ENCODE measurements around the gene IMPACT.

The IMPACT gene, protein sequence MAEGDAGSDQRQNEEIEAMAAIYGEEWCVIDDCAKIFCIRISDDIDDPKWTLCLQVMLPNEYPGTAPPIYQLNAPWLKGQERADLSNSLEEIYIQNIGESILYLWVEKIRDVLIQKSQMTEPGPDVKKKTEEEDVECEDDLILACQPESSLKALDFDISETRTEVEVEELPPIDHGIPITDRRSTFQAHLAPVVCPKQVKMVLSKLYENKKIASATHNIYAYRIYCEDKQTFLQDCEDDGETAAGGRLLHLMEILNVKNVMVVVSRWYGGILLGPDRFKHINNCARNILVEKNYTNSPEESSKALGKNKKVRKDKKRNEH

GRCh38 chr18:24426398-24427294, at the start of gene IMPACT:
Gene IMPACT (plus strand): TSS chr18:24426670. CDS start chr18:24426757, 87 bp downstream.
- peak; percentile 67 for DNase-seq

- no peak for DNase-seq
Measured at GRCh38 chr18:24378598-24378997, 47.9 kb upstream of the IMPACT start.

DNA sequence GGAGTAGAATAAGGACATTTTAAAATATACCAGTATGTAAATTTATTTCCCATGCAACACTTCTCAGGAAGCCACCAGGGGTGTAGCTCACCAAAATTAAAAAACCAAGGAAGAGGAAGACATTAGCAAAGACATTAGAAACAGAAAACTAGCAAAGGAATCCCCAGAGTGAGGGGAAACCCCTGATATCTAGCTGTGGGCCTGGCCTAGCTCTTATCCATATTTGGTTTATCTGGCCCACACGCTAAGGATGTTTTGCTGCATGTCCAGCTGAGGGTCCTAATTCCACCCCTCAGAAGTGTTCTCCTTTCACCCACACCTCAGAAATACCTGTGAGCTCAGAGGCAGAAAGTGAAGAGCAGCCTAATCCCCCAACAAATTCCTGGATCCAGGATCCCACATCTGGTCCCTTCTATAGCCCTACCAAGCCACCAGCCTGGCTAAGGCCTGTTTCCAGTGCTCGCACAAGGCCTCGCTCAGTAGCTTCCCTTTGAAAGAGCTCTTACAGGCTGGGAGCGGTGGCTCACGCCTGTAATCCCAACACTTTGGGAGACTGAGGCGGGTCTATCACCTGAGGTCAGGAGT, 46.2 kb upstream of the IMPACT start:
- DNase-seq, result no peak

DNA sequence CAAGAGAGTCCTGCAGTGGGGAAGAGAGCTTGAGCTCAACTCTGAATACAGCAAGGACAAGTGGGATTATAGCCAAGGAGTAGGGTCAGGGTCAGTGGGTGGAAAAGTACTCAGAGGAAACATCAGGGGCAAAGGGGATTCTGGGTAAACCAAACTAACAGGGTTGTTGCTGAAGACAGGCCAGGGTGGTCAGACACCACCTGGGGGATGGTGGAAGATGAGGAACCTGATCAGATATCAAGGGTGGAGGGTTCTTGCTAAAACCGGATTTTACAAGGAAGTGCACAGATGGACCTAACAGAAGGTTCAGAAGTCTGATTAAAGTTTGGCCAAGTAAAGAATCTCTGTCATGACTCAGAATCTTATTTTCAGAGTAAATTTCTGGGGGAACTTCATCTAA, 45.3 kb upstream of the IMPACT start:
- DNase-seq, result no peak

DNA sequence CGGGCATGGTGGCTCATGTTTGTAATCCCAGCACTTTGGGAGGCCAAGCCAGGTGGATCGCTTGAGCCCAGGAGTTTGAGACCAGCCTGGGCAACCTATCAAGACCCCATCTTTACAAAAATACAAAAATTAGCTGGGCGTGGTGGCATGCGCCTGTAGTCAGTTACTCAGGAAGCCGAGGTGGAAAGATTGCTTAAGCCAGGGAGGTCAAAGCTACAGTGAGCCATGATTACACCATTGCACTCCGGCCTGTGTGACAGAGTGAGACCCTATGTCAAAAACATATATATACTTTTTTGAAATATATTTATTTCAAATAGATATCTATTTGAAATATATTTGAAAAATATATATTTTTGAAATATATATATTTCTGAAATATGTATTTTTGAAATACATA, 39.8 kb upstream of the IMPACT start:
- DNase-seq, result peak; percentile 31

GRCh38 chr18:24388957-24389356, 37.5 kb upstream of the IMPACT start:
- DNase-seq, result no peak

GRCh38 chr18:24395049-24395795, 31.2 kb upstream of the IMPACT start:
- DNase-seq, result peak; percentile 86

GRCh38 chr18:24396082-24396633, 30.3 kb upstream of the IMPACT start:
- no peak for DNase-seq

DNA sequence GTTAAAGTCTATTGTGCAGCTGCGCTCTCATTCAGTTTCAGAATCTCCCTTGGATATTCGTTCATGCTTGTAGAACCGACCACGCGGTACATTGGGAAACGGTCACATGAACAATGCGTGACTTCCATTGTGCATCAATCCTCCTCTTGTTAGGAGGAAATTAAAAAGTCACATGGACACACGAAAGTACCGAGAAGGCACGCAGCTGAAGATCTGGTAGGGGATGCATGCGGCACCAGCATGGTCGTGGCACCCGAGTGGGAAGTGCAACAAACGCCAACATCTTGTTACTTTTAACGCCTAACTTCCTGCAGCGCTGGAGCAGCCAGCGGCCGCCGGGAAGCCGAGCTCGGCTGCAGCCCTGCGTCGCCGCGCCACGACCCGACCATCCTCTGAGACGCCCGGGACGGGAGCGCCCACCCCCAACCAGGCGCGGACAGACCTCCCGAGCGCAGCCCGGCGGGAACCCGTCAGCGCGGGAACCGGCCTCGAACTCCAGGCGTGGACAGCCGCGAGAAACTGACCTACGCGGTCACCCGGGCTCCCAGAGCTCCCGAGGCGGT, 29.3 kb upstream of the IMPACT start:
- peak; percentile 79 for DNase-seq

- peak; percentile 94 for DNase-seq
Measured at GRCh38 chr18:24397694-24398368, 28.6 kb upstream of the IMPACT start, which contains the start of gene OSBPL1A. Gene OSBPL1A (minus strand): TSS chr18:24397824. CDS start chr18:24377533, 20,291 bp downstream.

- DNase-seq, result peak; percentile 28
Measured at GRCh38 chr18:24398540-24398939, 27.9 kb upstream of the IMPACT start.

GRCh38 chr18:24400587-24400986, 25.9 kb upstream of the IMPACT start:
- DNase-seq, result no peak

DNA sequence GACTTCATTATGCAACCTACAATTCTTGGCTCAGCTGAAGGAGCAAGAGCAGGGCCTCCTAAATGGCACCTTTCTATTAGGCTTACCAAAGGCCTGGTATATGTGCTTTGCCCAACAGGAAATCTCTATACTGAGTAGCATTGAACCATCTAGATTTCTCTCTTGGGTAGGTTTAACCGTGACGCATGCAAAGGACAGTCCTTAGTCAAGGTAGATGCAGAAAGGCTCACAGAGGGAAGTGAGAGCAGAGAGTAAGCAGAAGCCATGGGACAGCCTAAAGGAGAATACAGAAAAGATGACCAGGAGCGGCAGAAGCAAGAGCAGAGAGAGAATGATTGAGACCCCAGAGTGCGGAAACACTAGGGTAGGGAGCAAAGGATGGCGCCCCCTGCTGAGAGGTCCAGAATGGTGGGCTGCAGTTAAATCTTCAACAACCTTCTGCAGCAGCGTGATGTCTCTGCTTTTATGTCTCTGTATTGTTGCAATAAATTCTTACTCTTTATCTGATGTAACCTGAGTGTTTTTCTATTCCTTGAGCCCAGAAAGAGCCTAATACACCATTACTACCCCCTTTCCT, 24.2 kb upstream of the IMPACT start:
- peak; percentile 21 for DNase-seq

DNA sequence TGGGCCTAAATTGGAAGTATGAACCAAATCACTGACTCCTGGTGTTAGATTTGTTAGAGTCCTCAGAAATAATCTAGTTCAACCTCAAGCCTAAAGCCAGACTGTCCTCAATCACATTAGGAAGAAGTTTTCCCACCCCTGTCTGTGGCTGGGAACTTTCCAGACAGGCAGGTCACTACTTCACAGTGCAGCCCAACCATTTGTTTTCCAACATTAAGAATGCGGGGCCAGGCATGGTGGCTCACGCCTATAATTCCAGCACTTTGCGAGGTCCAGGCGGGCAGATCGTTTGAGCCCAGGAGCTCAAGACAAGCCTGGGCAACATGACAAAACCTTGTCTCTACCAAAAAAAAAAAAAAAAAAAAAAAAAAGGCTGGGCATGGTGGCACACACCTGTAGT, 23.4 kb upstream of the IMPACT start:
- no peak for DNase-seq

GRCh38 chr18:24404591-24404990, 21.9 kb upstream of the IMPACT start:
- no peak for DNase-seq

GRCh38 chr18:24408496-24408895, 18.0 kb upstream of the IMPACT start:
- DNase-seq, result no peak

DNA sequence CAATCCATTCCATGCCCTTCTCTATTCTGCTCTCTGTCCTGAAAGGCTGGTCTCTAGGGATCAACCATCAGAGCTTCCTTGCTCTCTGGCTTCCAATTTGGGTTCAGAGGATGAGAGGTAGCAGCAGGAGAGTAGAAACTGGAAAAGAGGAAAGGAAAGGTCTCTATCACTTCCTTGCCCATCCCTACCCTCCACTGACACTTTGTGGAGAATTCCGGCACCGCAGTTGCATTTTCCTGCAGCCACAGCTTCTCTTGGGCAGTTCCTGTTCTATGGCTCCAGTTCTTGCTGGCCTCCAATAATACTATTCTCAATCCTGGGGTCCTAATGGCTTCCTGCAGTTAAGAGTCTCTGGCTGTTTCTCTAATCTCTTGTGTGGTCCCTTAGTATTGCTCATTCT, 13.3 kb upstream of the IMPACT start:
- DNase-seq, result no peak

GRCh38 chr18:24414349-24415003, 12.0 kb upstream of the IMPACT start:
- no peak for DNase-seq

DNA sequence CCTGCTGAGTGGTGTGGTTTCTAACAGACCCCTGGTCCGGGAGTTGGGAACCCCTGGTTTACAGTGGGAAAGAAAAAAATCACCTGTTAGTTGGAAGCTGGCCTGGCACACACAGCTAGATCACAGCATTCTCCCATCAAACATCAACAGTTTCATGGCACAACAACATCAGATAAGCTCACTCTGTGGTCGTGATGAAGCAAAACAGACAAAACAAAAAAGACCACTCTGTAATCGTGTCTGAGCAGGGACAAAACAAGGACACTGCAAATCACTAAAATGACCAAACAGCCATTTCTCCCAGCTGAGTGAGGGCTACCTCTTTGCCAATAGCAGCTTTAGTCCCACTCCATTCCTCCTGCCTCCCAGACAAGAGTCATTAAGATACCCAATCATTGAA, 9.0 kb upstream of the IMPACT start:
- DNase-seq, result no peak

DNA sequence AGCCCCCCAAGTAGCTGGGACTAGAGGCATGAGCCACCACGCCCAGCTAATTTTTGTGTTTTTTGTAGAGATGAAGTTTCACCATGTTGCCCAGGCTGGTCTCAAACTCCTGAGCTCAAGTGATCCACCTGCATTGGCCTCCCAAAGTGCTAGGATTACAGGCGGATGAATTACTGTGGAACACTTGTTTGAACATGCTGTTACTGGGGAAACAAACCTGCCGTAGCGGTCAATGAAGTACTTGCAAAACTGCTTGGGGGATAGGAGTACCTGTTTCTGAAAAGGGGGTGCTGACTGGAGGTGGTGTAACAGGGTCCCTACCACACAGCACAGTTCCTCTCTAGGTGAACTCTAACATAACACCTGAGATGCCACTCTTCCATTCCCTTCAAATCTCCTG, 5.9 kb upstream of the IMPACT start:
- DNase-seq, result no peak

GRCh38 chr18:24421831-24422230, 4.6 kb upstream of the IMPACT start:
- DNase-seq, result no peak
